Epithelial cell of prostate (primary cell): Measurements from ENCODE around the gene FMNL1.

Experiments used
- DNase-seq: peaks from one replicate; pipeline ENCODE4 v3.0.0-alpha.2; 2011; ENCODE audit warnings: low read depth, low spot score
- H3K27ac ChIP-seq: fragments of 450-650 bp; 2 replicates; pipeline ENCODE4 v1.5.1; 2017; ENCODE audit warnings: mild to moderate bottlenecking

FMNL1 gene

DNA sequence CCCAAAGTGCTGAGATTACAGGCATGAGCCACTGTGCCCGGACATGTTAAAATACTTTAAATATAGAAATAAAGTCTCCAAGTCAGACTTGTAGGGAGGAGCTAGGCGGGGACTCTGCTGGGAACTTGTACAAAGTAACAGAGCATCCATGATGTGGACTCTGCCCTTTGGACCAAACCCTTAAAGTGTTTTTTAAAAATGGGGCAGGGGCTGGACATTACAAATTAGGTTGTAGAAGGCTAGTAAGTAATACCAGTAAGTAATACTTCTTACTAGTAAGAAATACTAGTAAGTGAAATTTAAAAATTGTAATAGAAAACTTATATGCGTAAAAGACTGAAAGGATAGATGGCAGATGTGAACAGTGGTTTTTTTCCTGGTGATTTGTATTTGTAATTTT, 49.9 kb downstream of the FMNL1 start:
- no peak overlapping the region for H3K27ac ChIP-seq
- DNase-seq = no peak

DNA sequence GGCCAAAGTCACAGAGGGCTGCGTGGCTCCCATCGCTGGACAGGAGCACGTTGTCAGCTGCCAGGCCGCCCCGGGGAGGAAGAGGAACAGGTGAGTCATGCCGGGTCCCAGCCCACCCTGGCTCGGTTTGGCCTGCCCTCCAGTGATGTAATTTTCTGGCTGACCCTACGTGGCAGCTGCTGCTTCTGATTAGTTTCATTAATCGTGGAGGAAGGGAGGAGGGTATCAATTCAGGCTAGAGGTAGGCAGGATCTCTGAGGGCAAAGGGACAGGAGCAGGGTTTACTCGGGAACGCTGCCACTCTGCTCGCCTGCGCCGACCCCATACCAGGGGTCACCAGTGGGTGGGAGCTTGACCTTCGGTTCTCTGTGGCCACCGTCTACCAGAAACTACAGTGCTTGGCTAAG, 51.9 kb downstream of the FMNL1 start:
- no peak overlapping the region for H3K27ac ChIP-seq
- DNase-seq = no peak

DNA sequence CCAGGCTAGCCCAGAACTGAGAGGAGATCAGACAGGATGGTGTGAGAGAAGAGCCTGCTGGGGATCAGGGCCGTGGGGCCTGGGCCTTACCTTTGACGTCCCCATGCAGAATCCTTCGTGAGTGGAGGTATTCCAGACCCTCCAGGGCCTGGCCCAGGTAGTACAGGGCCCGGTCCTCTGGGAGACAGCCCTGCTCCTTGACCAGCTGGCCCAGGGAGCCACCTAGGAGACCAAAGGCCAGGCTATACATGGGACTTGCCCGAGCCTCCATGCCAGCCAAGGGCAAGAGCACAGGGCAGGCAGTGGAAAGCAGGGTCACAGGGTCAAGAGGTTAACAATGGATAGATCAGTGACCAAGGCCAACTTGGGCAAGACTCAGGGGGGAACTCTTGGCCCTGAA, 52.3 kb downstream of the FMNL1 start:
- H3K27ac ChIP-seq = no peak overlapping the region
- no peak for DNase-seq

DNA sequence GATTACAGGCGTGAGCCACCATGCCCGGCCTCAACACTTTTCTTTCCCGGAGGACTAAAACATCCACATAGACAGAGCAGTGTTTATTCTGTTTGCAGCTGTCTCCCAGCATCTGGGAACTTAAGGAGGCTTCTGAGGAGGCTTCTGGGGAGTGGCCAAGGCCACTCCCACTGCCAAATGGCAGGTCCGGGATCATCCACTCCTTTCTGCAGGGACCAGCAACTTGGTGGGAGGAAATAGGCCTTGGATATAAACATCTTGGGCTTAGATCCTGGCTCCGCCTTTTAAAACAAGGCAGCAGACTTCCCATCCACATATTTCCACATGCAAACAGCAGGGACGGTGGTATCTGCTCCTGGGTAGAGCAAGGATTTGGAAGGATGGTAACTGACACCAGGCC, 54.3 kb downstream of the FMNL1 start:
- DNase-seq = no peak
- H3K27ac ChIP-seq = no peak overlapping the region

DNA sequence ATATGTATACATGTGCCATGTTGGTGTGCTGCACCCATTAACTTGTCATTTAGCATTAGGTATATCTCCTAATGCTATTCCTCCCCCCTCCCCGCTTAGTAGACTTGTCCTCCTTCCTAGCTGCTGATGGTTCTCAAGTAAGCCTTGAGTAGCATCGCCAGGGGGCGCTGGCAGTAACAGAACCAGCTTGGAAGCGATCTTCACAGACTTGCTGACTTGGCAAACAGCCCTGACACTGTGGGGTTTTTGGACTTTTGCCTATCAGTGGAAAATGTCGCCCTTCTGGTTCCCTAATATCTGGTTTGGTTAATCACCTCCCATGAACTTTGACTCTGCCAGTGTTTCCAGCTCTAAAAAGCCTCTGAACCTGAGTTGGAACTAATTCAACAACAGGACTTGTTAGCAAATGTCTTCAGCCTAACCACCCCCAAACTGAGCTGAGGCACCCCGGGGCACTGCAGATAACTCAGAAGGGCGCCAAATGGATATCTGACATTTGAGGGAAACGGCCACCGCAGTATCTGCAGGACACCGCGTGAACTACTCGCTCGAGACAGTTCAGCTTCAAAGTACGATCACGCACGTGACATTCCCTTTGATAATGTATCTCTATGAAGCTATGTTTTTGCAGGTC, 55.6 kb downstream of the FMNL1 start:
- DNase-seq = peak; percentile 59
- H3K27ac ChIP-seq = no peak overlapping the region

DNA sequence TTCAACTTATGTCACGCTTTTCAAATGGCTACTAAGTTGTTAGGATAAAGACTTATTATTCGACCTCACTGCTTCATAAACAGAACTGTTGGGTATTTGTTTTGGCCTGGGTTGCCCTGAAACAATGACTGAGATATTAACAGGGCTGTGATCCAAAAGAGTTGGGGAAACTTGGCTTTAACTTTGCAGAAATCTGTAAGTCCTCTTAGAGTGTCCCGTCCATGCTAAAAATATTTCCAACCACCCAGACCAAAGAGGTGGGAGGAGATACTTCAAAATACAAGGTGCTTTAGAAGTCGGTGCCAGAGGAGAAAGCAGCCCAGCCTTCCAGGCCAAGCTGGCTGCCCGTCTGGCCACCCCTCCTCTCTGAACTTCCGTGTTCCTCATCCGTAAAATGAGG, 56.3 kb downstream of the FMNL1 start:
- H3K27ac ChIP-seq = no peak overlapping the region
- DNase-seq = no peak

DNA sequence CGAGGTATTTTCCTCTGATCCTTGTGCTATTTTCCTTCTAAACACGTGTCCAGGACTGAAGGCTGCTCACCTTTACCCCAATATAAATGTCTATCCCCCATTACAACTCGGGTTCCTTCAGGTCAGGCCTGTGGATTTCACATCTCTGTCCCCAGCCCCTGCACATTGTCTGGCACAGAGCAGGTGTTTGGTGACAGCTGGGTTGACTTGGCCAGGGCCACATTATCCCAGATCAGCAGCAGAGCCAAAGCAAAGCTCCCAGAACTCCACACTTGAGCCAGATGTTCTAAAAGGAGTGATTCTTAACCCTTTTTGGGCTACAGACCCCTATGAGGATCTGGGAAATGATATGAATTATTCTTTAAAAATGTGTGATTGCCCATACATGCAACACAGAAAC, 58.2 kb downstream of the FMNL1 start:
- no peak overlapping the region for H3K27ac ChIP-seq
- DNase-seq = no peak

DNA sequence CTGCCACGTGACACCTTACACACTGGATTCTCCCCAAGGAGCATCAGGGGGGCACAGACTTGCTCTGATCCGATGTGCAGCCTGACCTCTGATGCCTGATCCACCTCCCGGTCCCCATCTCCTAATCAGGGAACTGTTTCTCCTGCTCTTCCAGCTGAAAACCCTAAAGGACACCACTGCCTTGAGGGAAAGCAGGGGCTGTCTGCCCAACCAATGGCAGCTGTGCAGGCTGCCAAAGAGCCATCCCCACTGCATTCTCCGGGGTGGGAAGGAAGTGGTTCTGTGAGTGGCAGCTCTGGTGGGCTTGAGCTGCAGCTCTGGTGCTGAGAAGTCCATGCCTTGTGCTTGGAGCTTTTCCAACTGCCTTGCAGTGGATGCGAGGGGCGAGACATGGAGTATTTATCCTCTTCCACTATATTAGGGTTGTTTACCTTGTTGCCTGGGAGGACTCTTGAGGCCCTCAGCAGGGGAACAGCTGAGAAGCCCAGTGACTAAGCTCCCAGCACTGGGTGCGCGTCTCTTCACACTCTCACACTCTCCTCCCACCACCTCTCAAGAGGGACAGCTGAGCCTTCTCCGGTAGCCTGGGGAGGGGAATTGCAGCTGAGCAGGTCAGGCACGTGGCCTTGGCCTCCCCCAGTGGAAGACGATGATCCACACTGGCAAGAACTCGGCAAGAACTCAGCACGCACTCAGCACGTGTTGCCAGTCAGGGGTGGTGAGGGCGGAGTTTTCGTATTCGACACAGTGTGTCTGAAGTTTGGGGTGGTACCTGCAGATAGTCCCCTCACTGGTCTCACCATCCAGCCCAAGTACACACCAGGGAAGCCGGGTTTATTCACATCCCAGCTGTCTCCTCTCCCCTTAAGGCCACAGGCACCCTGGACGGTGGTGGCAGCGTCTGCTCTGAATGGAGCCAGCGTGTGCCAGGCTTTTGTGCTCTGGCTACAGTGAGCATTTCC, 61.3 kb downstream of the FMNL1 start:
- DNase-seq = no peak
- H3K27ac ChIP-seq = no peak overlapping the region

DNA sequence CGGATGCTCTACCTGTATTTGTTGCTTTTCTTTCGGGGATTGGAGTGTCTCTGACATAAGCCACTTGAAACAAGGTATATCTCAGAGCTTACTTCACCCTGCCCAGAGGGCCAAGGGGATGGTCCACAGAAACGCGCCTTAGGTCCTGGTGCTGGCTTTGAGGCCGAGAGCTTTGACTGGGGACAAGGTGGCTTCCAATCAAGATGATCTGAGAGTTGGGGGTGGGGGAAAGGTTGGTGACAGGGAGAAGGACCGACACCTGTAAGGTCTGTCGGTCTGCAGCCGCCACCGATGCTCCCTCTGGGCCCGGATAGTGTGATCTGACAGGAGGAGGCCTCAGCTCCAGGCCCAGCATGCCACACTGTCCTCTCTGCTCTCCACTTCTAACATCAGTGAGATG, 62.0 kb downstream of the FMNL1 start:
- peak overlapping the region; percentile 14 for H3K27ac ChIP-seq

DNA sequence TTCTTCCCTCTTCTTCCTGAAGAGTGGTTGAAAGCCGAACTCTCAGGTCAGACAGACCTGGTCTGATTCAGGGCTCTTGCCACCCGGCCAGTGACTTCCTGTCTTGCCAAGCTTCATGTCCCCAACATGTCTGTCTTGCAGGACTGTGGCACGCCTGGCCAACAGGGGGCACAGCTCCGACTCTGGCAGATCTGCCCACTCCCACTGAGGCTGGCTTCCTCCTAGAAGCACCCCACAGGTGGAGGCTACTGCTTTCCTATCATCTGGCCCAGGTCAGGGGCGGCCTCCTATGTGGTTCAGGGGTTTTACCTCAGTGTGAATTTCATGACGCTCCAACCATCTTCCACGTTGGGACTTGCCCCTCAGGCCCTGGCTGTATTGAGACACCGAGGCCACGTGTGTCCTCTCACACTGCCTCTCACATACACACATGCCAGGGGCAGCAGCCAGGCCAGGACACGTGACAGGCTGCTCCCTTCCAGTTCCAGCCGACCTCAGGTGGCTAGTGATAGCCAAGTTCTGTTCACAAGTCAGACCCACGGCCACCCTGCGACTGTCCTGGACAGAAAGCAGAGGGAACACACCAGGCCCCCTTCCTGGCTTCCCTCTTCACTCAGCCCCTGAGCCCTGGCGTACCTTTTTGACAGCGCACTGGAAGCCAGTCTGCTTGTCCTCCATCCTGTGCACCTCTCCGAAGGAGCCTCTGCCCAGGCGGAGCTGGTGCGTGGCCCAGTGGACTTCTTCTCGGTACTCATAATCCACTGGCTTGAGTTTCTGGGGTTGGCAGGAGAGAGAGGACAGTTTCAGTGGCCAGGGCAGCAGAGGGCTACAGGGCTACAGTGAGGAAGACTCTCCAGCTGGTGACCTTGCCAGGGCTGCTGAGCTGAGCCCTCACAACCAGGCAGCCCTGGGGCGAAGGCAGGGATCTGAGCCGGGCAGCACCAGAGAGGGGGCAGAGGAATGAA, 62.8 kb downstream of the FMNL1 start:
- DNase-seq = no peak
- H3K27ac ChIP-seq = peak overlapping the region; percentile 14

More for the DNA sequence above, 62.0 kb downstream of the FMNL1 start:
- DNase-seq = no peak

DNA sequence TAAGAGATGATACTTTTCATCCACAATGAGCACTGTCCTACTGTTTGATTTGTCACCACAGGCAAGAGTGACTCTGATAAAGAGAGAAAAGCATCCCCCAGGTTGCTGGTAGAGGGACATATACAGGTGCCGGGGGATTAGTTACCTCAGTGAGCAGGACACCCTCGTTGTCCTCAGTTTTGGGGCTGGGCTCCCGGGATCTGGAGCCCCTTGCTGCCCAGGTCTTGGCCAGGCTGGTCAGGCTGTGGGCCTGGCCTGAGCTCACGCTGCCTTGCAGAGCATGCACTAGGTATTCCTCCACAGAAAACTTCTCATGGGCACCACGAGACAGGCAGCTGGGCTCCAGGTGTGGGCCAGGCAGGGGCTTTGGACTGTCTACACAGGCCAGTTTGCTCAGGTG, 64.6 kb downstream of the FMNL1 start:
- no peak for DNase-seq

DNA sequence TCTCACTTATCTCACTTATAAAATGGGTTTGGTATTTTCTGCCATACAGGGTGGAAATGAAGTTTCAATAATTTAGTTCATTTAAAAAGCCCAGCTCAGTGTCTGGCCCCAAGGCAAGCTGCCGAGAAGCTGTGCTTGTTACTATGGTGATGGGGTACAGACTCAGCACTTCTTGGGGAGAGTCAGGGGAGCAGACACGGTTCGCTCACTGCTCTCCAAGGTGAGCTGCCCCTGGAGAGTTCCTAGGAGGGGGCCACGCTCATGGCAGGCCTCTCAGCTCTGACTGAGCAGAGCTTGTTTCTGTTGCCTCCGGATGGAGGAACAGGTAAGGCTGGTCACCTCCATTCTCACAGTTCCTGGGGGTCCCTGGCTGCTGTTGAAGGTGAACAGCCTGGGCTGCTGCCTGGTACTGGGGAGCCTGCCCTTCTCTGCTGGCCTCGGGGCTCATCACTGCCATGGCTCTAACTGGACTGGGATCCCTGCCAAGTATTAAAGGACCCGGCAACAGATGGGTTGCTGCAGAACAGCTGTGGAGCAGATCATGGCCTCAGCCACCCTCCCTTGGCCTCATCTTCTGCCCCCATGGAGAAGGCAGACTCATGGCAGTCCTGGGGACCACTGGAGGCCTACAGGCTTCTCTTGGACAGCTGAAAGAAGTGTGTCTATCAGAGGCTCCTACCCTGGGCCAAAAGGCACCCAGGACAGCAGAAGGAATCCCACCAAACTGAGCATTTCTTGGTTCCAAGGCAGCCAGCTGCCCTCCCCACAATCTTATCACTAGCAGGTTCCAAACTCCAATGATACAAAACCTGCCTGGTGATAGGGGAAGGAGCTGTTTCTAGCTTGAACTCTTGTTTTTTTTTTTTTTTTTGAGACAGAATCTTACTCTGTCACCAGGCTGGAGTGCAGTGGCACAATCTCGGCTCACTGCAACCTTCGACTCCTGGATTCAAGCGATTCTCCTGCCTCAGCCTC, 66.1 kb downstream of the FMNL1 start:
- no peak for DNase-seq
- H3K27ac ChIP-seq = no peak overlapping the region

More for the DNA sequence above, 64.6 kb downstream of the FMNL1 start:
- no peak overlapping the region for H3K27ac ChIP-seq

DNA sequence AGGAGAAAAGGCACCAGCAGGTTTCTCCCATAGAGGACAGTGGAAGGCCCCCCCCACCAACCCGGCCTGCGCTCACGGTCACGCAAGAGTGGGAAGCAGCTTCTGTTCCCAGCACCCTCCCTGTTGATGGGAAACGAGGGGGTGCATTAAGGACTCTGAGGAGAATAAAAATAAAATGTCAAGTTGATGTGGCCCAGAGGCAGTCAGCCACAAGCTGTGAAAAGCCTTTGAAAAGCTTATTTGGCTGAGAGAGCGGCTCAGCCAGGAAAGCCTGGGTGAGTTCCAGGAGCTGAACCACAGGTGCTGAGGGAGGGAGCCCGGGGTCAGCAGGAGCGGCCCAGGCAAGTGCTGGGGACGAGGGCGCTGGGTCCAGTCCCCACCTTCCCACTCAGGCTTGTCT, 67.1 kb downstream of the FMNL1 start:
- H3K27ac ChIP-seq = no peak overlapping the region
- no peak for DNase-seq

DNA sequence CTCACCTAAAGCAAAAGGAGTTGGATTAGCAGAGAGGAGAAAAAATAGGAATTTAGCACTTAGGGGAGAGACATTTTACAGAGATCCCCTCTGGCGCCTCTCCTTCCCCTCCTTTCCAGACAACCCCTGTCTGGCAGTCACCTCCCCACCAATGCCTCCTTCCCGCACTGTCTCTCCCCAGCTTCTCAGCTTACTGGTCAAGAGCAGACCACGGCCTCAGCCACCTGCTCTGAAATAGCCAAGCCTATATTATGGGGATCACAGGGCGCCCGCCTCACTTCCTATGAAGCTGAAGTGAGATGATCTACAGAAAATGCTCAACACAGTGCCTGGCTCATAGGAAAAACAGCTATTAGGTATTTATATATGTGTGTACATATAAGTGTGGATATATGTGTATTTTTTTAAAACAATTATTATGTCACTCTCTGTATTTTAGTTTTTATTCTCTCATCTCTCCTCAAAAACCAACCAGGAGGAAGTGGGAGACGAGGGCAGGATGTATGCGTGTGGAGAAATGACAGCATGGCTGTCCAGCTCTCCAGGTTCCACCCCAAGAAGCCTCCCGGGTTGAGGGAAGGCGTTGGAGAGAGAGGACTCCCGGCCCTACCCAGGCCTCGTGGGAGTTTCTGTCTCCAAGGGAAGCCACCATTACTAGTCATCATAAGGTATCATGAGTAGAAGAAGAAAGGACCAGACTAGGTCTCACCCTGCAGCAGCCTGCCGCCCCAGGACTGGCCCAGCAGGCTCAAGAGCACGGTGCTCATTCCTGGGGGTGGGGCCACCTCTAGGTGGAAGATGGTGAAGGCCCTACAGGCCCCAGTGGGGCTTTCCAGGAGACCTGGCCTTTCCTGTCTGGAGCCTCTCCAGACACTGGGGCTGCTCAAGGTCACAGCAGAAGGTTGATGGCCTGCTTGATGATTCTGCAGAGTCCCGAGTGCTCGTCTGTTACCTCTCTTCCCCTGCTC, 67.9 kb downstream of the FMNL1 start:
- no peak overlapping the region for H3K27ac ChIP-seq
- DNase-seq = no peak

DNA sequence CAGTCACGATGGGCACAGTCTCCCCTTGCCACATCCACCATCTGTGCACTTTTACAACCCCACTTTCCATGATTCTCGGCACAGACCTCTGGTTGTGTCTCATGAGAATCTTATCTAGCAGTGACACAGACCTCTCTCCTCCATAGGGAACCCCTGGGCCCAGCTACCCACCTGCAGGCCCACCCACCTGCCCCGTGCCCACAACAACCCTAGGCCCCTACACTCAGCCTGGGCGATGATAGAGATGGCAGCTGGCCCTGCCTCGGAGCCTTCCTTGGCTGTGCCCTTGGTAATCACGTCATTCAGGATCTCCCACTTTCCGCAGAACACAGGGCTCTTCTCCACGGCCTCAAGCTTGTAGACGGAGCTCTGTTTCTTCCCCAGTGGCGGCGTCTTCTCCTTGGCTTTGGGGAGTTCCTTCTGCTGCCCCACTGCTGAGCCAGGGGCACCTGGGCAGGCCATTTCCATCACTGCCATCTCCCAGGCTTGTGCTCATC, 68.6 kb downstream of the FMNL1 start:
- no peak for DNase-seq
- no peak overlapping the region for H3K27ac ChIP-seq

DNA sequence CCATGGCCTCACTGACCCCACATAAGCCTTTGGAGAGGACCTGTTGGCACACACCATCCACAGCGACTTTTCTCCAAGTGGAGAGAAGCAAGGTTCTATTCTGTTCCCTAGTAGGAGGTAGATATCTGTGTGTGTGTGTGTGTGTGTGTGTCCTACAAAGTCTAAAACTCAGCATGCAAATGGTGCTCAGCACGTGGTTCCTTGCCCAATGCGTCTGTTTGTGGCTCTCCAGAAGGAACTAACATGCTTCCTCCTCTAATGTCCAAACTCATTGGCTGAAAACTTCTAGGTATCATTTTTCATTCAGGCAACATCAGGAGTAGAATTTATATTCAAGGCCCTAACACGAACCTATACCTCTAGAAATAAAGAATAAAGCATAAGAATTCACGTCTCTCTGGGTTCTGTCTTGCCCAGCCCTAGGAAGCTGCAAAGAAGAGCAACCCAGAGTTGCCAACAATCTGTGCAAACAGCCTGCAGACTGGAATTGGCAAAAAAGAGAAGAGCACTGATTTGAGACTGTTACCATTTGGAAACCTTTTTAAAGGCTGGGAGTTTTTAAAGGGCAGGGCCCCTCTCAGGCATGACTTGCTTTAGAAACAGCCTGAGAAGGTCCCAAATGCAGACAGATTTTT, 69.6 kb downstream of the FMNL1 start:
- no peak overlapping the region for H3K27ac ChIP-seq
- DNase-seq = no peak

DNA sequence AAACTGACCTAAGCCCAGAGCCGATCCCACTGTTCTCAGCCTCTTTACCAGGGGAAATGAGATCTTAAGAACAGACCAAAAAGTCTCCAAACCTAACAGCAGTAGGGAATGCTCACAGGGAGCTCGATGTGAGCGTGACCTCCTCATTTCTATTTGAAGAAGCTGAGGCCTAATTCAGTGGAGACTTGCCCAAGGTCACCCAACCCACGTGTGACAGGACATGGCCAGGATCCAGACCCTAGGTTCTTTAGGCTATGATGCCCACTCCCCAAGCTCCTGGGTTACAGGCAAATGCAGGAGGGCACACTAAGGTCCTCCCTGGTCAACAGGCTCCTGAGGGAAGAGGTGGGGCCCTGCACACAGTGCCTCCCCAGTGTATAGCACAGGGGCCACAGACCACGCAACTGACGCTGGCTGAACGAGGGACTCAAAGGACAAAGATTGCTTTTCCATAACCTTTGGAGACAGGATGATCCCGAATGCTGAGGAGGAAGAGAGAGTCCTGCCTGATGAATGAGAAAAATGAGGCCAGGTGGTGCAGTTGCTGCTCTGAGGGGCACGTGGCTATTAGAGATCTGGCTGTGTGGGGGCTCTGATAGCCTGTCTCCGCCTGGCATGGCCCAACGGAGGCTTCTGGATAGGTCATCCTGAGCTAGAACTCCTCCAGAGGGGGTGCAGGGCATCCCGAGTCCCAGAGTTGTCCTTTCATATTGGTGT, 71.2 kb downstream of the FMNL1 start:
- no peak overlapping the region for H3K27ac ChIP-seq

More for the DNA sequence above, 71.2 kb downstream of the FMNL1 start:
- no peak for DNase-seq
